ENCODE results near the gene JUND. TPM values are rescaled to one million over a fixed set of nuclear protein-coding genes. Genes with fewer than 3 reads are reported as not detected.

Gene JUND
- total and polyA plus RNA-seq, 2 of the 8 experiments (the other 6 are each of a cell fraction or from before 2014, with no cell fraction given) = 54.0 to 77.5 TPM

DNA sequence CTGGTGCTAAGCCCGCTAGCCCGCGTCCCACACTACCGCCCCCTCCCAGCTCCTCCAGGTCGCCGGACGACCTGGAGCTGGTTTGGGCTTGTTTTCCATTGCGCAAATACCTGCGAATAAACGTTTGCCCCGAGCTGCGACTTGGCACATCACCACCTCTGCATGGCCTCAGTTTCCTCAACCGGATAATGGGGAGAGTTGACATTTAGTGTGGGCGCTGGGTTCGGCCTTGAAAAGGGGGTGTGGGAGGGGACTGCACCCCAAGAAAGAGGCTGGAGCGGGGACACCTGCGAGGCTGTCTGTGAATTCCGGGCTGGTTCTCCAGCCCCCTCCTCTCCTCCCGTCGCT is 11.0 kb upstream of the JUND start:
- WGBS, 2 experiments (ENCODE audit: extremely low coverage in 1 of 2, insufficient coverage in 1 of 2, insufficient read length in 1 of 2, insufficient replicate concordance in 2 of 2, low coverage in 1 of 2, low lambda C conversion rate in 2 of 2, missing lambda C conversion rate in 1 of 2) = 1% methylated on average over 15 of the region's 20 CpGs; no CpG with 5 or more reads in 1 of the 2 experiments
- peaks cover 4 to 33% (median 26%) of the 10 kb centered on the region in 4 experiments for H3K4me1 ChIP-seq (replicated peaks in 1 of 4; ENCODE audit: control insufficient read depth in 3 of 4, insufficient read depth in 4 of 4, low read length in 3 of 4)
- H2BK20ac ChIP-seq (ENCODE audit: low read length) = peak overlapping the region; percentile 66; the same call in 1 of the 2 replicates
- H2AFZ ChIP-seq (ENCODE audit: low read length) = 0 out of 2 replicates have a peak overlapping the region, but pooled peaks have one; percentile 3
- DNase-seq (ENCODE audit: low read depth in 1 of 2, low spot score in 2 of 2) = peak in 1 of 2 experiments; percentile 82
- H3K4ac ChIP-seq (replicated peaks; ENCODE audit: insufficient read length, low read depth, low read length) = peak overlapping the region; percentile 85
- H3K23ac ChIP-seq (ENCODE audit: insufficient read length) = no peak overlapping the region
- peak overlapping the region; percentile 50 for H3K14ac ChIP-seq (ENCODE audit: insufficient read length)
- ChIA-PET CTCF (ENCODE audit: partially characterized antibody) (interaction anchor here (0.6 to 3.5 kb wide), 11 partner anchors 10 to 118 kb away, joined by 3 to 52 read pairs (median 4); partner anchors contain the start of genes IQCN and JUND), POLR2A (ENCODE audit: partially characterized antibody) (interaction anchor here (0.7 to 6.2 kb wide), 26 partner anchors 9 to 139 kb away, joined by 3 to 237 read pairs (median 4); partner anchors contain the start of genes IQCN, JUND, LSM4 and SSBP4)
- no peaks in the 10 kb centered on the region for H3K79me1 ChIP-seq (ENCODE audit: low read depth, low read length)
- FAIRE-seq = no peak
- no peaks in the 10 kb centered on the region for H3K9me3 ChIP-seq (ENCODE audit: insufficient read depth in 2 of 2, low read depth in 1 of 2, low read length in 1 of 2)
- peak overlapping the region; percentile 90; the same call in 1 of the 2 replicates for H4K8ac ChIP-seq (ENCODE audit: extremely low read depth, insufficient read depth, low read length)
- peak overlapping the region; percentile 83 for H3K56ac ChIP-seq (replicated peaks; ENCODE audit: insufficient read length, low read depth, low read length)
- H2BK15ac ChIP-seq (ENCODE audit: low read length) = peak overlapping the region; percentile 65; the same call in 1 of the 2 replicates
- peak overlapping the region; percentile 98 for H4K91ac ChIP-seq (replicated peaks; ENCODE audit: insufficient read length, low read length)
- peak overlapping the region; percentile 55 to 75 (median 66) for H3K4me3 ChIP-seq (ENCODE audit: extremely low read depth in 1 of 4, insufficient read depth in 2 of 4, low read depth in 3 of 4, low read length in 4 of 4)
- no peaks in the 10 kb centered on the region; a peak in 1 of 8 replicates for H3K36me3 ChIP-seq (ENCODE audit: control insufficient read depth in 2 of 4, insufficient read depth in 4 of 4, low read length in 3 of 4)
- H3K23me2 ChIP-seq (ENCODE audit: low read depth, low read length) = peaks cover 27% of the 10 kb centered on the region
- peaks cover 0 to 8% of the 10 kb centered on the region in 2 experiments for H4K20me1 ChIP-seq (replicated peaks in 1 of 2; ENCODE audit: control insufficient read depth in 1 of 2, insufficient read depth in 2 of 2, low read length in 2 of 2)
- H3K9ac ChIP-seq (replicated peaks in 1 of 4; ENCODE audit: extremely low read depth in 1 of 4, low read depth in 3 of 4, low read length in 3 of 4) = peak overlapping the region in 3 of 4 experiments; percentile 49 to 65 (median 62); a peak in 5 of 7 replicates
- H3K27me3 ChIP-seq (replicated peaks in 1 of 4; ENCODE audit: control insufficient read depth in 3 of 4, extremely low read depth in 1 of 4, insufficient read depth in 3 of 4, low read length in 3 of 4) = no peaks in the 10 kb centered on the region
- H3K27ac ChIP-seq (ENCODE audit: low read depth, low read length) = peak overlapping the region; percentile 81
- no peaks in the 10 kb centered on the region for H3K79me2 ChIP-seq (ENCODE audit: control insufficient read depth in 1 of 2, insufficient read depth in 2 of 2, low read length in 2 of 2)
- H2AK5ac ChIP-seq (ENCODE audit: low read depth, low read length) = no peak overlapping the region
- peak overlapping the region; percentile 75 to 84 for H3K4me2 ChIP-seq (ENCODE audit: insufficient read depth in 1 of 2, low read depth in 2 of 2, low read length in 2 of 2)
- peak overlapping the region; percentile 97 for H2BK5ac ChIP-seq (ENCODE audit: low read depth, low read length)
- H2BK12ac ChIP-seq (ENCODE audit: low read depth, low read length) = peak overlapping the region; percentile 63; the same call in 1 of the 2 replicates
- peak overlapping the region; percentile 81 for H2BK120ac ChIP-seq (replicated peaks; ENCODE audit: low read depth, low read length)
- H4K5ac ChIP-seq (ENCODE audit: insufficient read length, low read depth, low read length) = peak overlapping the region; percentile 46
- H3K18ac ChIP-seq (ENCODE audit: extremely low read depth, low read length) = peak overlapping the region; percentile 52
- TF ChIP-seq POLR2AphosphoS5 (IDR thresholded peaks at IDR 0.05; ENCODE audit: low read depth, low read length) = no peak; the same call in 1 of the 2 replicates
- peak; percentile 32 for TF ChIP-seq KDM4A (IDR thresholded peaks at IDR 0.05; ENCODE audit: low read depth, low read length, severe bottlenecking)
- no peak for TF ChIP-seq SAP30 (IDR thresholded peaks at IDR 0.05; ENCODE audit: insufficient read depth, insufficient replicate concordance, low read length)
- 0 out of 4 replicates have a peak, but pooled peaks of 1 of the 2 experiments have one; percentile 14 for TF ChIP-seq SIN3A (conservative IDR thresholded peaks at IDR 0.05 in 1 of 2, IDR thresholded peaks at IDR 0.05 in 1 of 2; ENCODE audit: low read depth in 1 of 2, low read length in 2 of 2)
- TF ChIP-seq CEBPB (IDR thresholded peaks at IDR 0.05; ENCODE audit: low read depth, low read length) = peak; percentile 94
- TF ChIP-seq NRF1 (IDR thresholded peaks at IDR 0.05; ENCODE audit: low read depth, low read length) = no peak
- no peak for TF ChIP-seq GABPA (IDR thresholded peaks at IDR 0.05; ENCODE audit: borderline replicate concordance, insufficient read depth, low read length)
- no peak for TF ChIP-seq SRF (IDR thresholded peaks at IDR 0.05; ENCODE audit: low read depth, low read length)
- 0 out of 2 replicates have a peak, but pooled peaks have one; percentile 18 for TF ChIP-seq TAF1 (IDR thresholded peaks at IDR 0.05; ENCODE audit: low read depth, low read length)
- TF ChIP-seq SUZ12 (IDR thresholded peaks at IDR 0.05; ENCODE audit: low read length) = peak; percentile 25; the same call in 1 of the 2 replicates
- TF ChIP-seq SIRT6 (IDR thresholded peaks at IDR 0.05; ENCODE audit: low read length) = no peak
- TF ChIP-seq CBX8 (IDR thresholded peaks at IDR 0.05; ENCODE audit: borderline replicate concordance, low read depth, low read length) = no peak
- no peak for TF ChIP-seq BRCA1 (IDR thresholded peaks at IDR 0.05; ENCODE audit: low read depth, low read length)

All from H1 (cell line).